HAP-1 (cell line): Measurements from ENCODE around the gene RRP9.

ENCODE experiments used
- DNase-seq, 2 experiments: peaks; one replicate each; pipeline ENCODE4 v3.0.0-alpha.2; 2016 to 2020; ENCODE audit warnings: low spot score in 2 of 2
- H3K27me3 ChIP-seq: fragments of 250-450 bp; sonication (Bioruptor Pico); 2 replicates; pipeline ENCODE4 v1.5.1; 2020; ENCODE audit warnings: low read depth, mild to moderate bottlenecking, moderate library complexity
- H3K36me3 ChIP-seq: fragments of 250-450 bp; sonication (Bioruptor Pico); replicated peaks from 2 replicates; pipeline ENCODE4 v1.5.1; 2020; ENCODE audit warnings: mild to moderate bottlenecking
- H3K4me1 ChIP-seq: fragments of 250-450 bp; sonication (Bioruptor Pico); 2 replicates; pipeline ENCODE4 v1.5.1; 2020; ENCODE audit warnings: mild to moderate bottlenecking
- H3K4me3 ChIP-seq: fragments of 250-450 bp; sonication (Bioruptor Pico); 2 replicates; pipeline ENCODE4 v1.5.1; 2020; ENCODE audit warnings: mild to moderate bottlenecking, moderate library complexity
- H3K9me3 ChIP-seq: fragments of 250-450 bp; sonication (Bioruptor Pico); 2 replicates; pipeline ENCODE4 v1.5.1; 2020; ENCODE audit warnings: mild to moderate bottlenecking, moderate library complexity
- in situ Hi-C: fragments of 300-500 bp; cut with MboI; formaldehyde crosslinking; loops from 3 replicates; pipeline ENCODE4 v1.14.3; 2020; ENCODE audit warnings: low sequenced_read_pairs, inconsistent platforms, mixed read lengths

The RRP9 gene

DNA sequence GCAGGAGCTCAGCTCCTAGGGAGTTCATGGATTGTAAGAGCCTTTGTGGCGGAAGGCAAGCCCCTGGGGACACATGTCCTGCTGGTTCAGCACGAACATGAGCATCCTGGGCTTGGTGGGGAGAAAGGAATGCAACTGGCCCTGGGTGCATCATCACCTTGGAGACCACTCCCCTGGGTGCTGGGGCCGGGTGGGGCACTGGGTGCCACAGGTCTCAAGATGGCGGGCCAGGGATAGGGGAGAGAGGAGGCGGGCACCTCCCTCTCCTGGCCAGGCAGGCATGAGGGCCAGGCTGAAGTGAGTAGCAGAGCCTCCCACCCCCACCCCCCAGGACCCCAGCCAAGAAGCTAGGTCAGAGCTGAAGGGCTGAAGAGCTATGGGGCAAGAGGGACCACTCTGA lies 24.8 kb upstream of the RRP9 start:
- Histone ChIP-seq H3K36me3 (peaks cover 9% of the 10 kb centered on the region), H3K4me3 (peak overlapping the region; percentile 44), H3K4me1 (peaks cover 41% of the 10 kb centered on the region)

GRCh38 chr3:51966016-51966415 lies 24.3 kb upstream of the RRP9 start:
- H3K4me3 ChIP-seq, result no peak overlapping the region
- peaks cover 5% of the 10 kb centered on the region; the same call in 1 of the 2 replicates for H3K36me3 ChIP-seq
- in situ Hi-C loops, result no loop called here
- H3K27me3 ChIP-seq, result no peaks in the 10 kb centered on the region
- peaks cover 41% of the 10 kb centered on the region for H3K4me1 ChIP-seq
- H3K9me3 ChIP-seq, result no peaks in the 10 kb centered on the region
- DNase-seq, result no peak

More for the DNA sequence above, 24.8 kb upstream of the RRP9 start:
- H3K27me3 ChIP-seq, result no peaks in the 10 kb centered on the region
- DNase-seq, result peak in 1 of 2 experiments; percentile 48
- no peaks in the 10 kb centered on the region for H3K9me3 ChIP-seq
- in situ Hi-C loops, result no loop called here

DNA sequence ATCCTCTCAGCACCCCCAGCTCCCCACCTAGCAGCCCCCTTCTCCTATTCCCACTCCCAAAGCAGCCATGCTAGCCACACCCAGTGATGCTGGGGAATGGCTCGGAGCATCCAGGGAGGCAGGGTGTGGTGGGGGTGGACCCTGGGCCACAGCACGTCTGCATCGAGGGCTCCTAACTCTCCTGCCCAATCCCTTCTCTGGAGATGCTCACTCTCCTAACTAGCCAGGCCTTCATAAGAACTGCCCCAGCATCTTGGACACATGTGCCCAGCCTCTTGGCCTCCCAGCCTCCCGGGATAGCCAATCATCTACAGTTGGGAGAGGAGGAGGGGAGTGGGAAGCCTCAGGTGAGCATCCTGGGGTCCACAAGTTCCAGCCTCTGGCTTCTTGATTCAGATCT lies 22.8 kb upstream of the RRP9 start:
- no peaks in the 10 kb centered on the region for H3K9me3 ChIP-seq
- no peak for DNase-seq
- H3K27me3 ChIP-seq, result no peaks in the 10 kb centered on the region
- peaks cover 13% of the 10 kb centered on the region for H3K36me3 ChIP-seq
- in situ Hi-C loops, result no loop called here
- no peak overlapping the region for H3K4me3 ChIP-seq
- peaks cover 41% of the 10 kb centered on the region for H3K4me1 ChIP-seq

GRCh38 chr3:51963951-51964451 lies 22.3 kb upstream of the RRP9 start:
- H3K4me1 ChIP-seq, result peaks cover 39% of the 10 kb centered on the region
- H3K4me3 ChIP-seq, result no peak overlapping the region
- peaks cover 19% of the 10 kb centered on the region for H3K36me3 ChIP-seq
- no peaks in the 10 kb centered on the region for H3K9me3 ChIP-seq
- DNase-seq, result peak in 1 of 2 experiments; percentile 63
- in situ Hi-C loops, result no loop called here
- H3K27me3 ChIP-seq, result no peaks in the 10 kb centered on the region

DNA sequence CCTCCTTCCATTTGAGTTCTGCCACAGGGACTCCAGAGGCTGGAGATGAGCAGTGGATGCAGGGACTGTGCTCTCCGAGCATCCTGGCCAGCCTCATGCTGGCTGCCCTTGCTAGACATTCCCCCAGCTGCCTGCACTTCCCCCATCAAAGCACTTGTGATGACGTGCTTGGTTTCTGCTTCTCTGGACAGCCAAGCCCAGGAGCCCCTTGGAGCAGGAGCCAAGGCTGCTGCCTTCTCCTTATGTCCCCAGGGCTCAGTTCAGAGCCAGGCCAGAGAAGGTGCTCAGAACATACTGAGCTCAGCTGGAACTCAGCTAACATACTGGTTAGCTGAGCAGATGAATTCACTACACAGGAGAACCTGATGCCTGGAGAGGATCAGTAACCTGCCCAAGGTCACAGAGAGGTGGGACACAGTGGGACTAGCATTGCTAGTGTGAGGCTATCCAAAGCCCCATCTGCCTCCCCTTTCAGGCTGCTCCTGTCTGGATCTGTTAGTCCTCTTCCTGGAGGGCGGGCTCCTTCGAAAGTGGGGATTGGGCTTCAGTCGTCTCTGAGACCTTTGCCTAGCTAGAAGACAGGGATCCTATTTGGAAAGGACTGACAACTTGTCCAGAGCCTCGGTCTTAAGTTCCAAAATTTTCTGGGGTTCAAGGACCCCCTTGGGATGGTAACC lies 21.3 kb upstream of the RRP9 start:
- Histone ChIP-seq H3K36me3 (peaks cover 20% of the 10 kb centered on the region), H3K27me3 (no peaks in the 10 kb centered on the region), H3K9me3 (no peaks in the 10 kb centered on the region), H3K4me3 (no peak overlapping the region), H3K4me1 (peaks cover 33% of the 10 kb centered on the region)
- DNase-seq, result no peak
- in situ Hi-C loops, result no loop called here

DNA sequence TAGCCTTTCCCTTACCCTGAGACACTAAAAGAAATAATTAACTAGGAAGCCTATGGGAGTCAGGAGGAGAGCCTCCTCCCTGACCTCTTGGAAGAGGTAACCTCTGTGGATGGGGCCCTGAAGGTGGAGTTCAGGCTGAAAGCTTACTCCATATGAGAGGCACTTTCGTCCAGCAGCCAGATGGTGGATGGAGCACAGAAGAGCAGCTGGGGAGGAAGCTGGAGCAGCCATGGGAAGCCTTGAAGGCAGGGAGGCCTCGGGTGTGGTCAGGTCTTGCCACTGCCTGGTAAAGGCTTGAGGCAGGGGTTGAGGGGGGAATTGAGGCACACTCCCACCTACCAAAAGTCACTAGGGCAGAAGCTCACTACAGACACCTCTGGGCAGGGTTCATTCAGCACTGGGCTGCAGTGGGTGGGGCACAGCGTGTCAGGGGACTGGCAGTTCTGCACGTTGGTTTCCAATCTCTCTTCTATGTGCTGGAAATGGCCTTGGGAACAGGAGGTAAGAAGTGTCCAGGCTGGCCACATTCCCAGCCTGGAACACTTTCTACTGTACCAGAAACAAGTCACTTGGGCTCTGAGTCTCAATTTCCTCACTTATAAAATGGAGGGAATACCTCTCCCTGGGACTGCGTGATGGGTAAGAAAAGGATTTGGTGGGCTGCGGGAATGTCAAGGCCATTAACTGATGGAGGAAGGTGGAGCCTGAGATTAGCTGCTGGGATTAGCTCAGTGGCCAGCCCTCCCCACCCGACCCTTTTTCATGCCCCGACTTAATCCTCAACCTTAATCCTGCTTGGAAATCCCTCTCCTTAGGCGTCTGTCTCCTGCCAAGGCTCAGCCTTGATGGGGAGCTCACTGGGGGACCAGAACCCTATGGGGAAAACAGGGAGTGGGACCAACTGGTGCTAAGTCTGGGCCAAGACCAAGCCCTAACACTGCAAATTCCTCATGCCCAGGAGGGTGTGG lies 20.2 kb upstream of the RRP9 start:
- in situ Hi-C loops, result no loop called here
- Histone ChIP-seq H3K9me3 (no peaks in the 10 kb centered on the region), H3K27me3 (no peaks in the 10 kb centered on the region), H3K36me3 (peaks cover 20% of the 10 kb centered on the region), H3K4me3 (no peak overlapping the region), H3K4me1 (peaks cover 32% of the 10 kb centered on the region)
- peak; percentile 53 to 66 for DNase-seq

DNA sequence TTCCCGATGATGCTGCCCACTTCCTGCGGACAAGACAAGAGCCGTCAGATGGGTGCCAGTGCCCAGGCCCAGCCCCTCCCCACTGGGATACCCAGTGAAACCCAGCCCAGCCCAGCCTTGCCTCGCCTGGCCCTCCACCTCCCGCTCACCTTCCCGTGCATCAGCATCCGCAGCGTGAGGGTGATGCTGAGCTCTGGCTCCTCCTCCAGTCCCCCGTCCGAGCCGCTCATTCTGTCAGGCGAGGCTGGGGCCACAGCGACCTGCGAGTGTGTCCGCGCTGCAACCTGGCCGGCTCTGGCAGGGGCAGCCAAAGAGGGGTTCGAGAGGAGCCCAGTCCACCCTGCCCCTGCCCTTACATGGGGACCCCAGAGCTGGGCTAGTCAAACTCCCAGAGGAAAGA lies 19.3 kb upstream of the RRP9 start:
- DNase-seq, result no peak
- in situ Hi-C loops, result no loop called here
- H3K36me3 ChIP-seq, result peaks cover 20% of the 10 kb centered on the region
- peaks cover 24% of the 10 kb centered on the region for H3K4me1 ChIP-seq
- no peaks in the 10 kb centered on the region for H3K27me3 ChIP-seq
- no peak overlapping the region for H3K4me3 ChIP-seq
- no peaks in the 10 kb centered on the region for H3K9me3 ChIP-seq

GRCh38 chr3:51960386-51960785 lies 18.7 kb upstream of the RRP9 start:
- Histone ChIP-seq H3K4me3 (no peak overlapping the region), H3K27me3 (no peaks in the 10 kb centered on the region), H3K4me1 (peaks cover 22% of the 10 kb centered on the region), H3K9me3 (no peaks in the 10 kb centered on the region), H3K36me3 (peaks cover 20% of the 10 kb centered on the region)
- in situ Hi-C loops, result no loop called here
- DNase-seq, result no peak

- Histone ChIP-seq H3K4me1 (peaks cover 21% of the 10 kb centered on the region), H3K4me3 (no peak overlapping the region), H3K27me3 (no peaks in the 10 kb centered on the region), H3K9me3 (no peaks in the 10 kb centered on the region), H3K36me3 (peaks cover 20% of the 10 kb centered on the region)
- DNase-seq, result no peak
- in situ Hi-C loops, result no loop called here
These were observed 17.9 kb upstream of the RRP9 start for GRCh38 chr3:51959651-51960050.

GRCh38 chr3:51958603-51959521 lies 17.2 kb upstream of the RRP9 start:
- Histone ChIP-seq H3K9me3 (no peaks in the 10 kb centered on the region), H3K4me1 (peaks cover 16% of the 10 kb centered on the region), H3K27me3 (no peaks in the 10 kb centered on the region), H3K36me3 (peaks cover 20% of the 10 kb centered on the region), H3K4me3 (no peak overlapping the region)
- DNase-seq, result no peak
- in situ Hi-C loops, result no loop called here

- in situ Hi-C loops, result no loop called here
- Histone ChIP-seq H3K4me3 (no peak overlapping the region), H3K4me1 (peaks cover 10% of the 10 kb centered on the region), H3K36me3 (peaks cover 20% of the 10 kb centered on the region), H3K27me3 (no peaks in the 10 kb centered on the region), H3K9me3 (no peaks in the 10 kb centered on the region)
- DNase-seq, result no peak
These were observed 16.0 kb upstream of the RRP9 start for GRCh38 chr3:51957520-51958205.

GRCh38 chr3:51955893-51956770 lies 14.4 kb upstream of the RRP9 start:
- Histone ChIP-seq H3K27me3 (no peaks in the 10 kb centered on the region), H3K36me3 (peaks cover 16% of the 10 kb centered on the region), H3K9me3 (no peaks in the 10 kb centered on the region), H3K4me1 (no peaks in the 10 kb centered on the region), H3K4me3 (no peak overlapping the region)
- in situ Hi-C loops, result no loop called here
- no peak for DNase-seq
